K562 (cell line): ENCODE data around the gene GADD45GIP1. TPM values are rescaled to one million over a fixed set of nuclear protein-coding genes. Genes with fewer than 3 reads are reported as not detected.

Source experiments
- BCLAF1 ChIP-seq, 2 experiments: fragments of 450-650 bp in 1 of 2; IDR thresholded peaks; 2 replicates each; pipeline ENCODE4 v1.6.1; 2011 to 2017; ENCODE audit warnings: low read depth in 2 of 2, antibody characterized with exemption in 1 of 2, borderline replicate concordance in 1 of 2, low read length in 1 of 2, mild to moderate bottlenecking in 1 of 2, mixed read lengths in 1 of 2; ENCODE audit not compliant: control insufficient read depth in 1 of 2
- DLX4 ChIP-seq: fragments of 250-450 bp; sonication (Bioruptor Pico); IDR thresholded peaks from 2 replicates; pipeline ENCODE4 v1.6.1; 2021; ENCODE audit warnings: mild to moderate bottlenecking
- GTF3C2 ChIP-seq: IDR thresholded peaks from 3 replicates; pipeline ENCODE4 v1.6.1; 2011; ENCODE audit warnings: borderline replicate concordance, mild to moderate bottlenecking, moderate library complexity; ENCODE audit not compliant: insufficient read length; ENCODE audit errors: extremely low read depth
- JUND ChIP-seq, 2 experiments: IDR thresholded peaks; 2 replicates in 1 of 2; 3 replicates in 1 of 2; pipeline ENCODE4 v1.6.1; 2011; ENCODE audit warnings: borderline replicate concordance in 2 of 2, low read depth in 2 of 2, low read length in 2 of 2, improper control_type of control experiment in 1 of 2, missing biosample characterization in 1 of 2, missing genetic modification characterization in 1 of 2, missing genetic modification reagents in 1 of 2
- KDM2B ChIP-seq: fragments of 250-450 bp; sonication (Bioruptor Pico); IDR thresholded peaks from 2 replicates; pipeline ENCODE4 v1.8.0; 2021; ENCODE audit warnings: mild to moderate bottlenecking, moderate library complexity
- NONO ChIP-seq, 2 experiments: fragments of 200-400 bp in 1 of 2; fragments of 450-650 bp in 1 of 2; formaldehyde crosslinking in 1 of 2; IDR thresholded peaks; 2 replicates each; pipeline ENCODE4 v1.6.1; 2017; ENCODE audit warnings: low read depth in 2 of 2, mild to moderate bottlenecking in 2 of 2, moderate library complexity in 2 of 2, low read length in 1 of 2
- PKNOX1 ChIP-seq: fragments of 450-650 bp; IDR thresholded peaks from 2 replicates; pipeline ENCODE4 v1.6.1; 2016
- POLR2G ChIP-seq: fragments of 200-400 bp; formaldehyde crosslinking; IDR thresholded peaks from 2 replicates; pipeline ENCODE4 v1.6.1; 2017; ENCODE audit warnings: low read depth, mild to moderate bottlenecking, antibody characterized with exemption, low read length, moderate library complexity
- TRIM25 ChIP-seq: fragments of 450-650 bp; IDR thresholded peaks from 2 replicates; pipeline ENCODE4 v1.7.0; 2016; ENCODE audit warnings: borderline replicate concordance
- ZNF146 ChIP-seq: IDR thresholded peaks from one replicate; pipeline ENCODE4 v1.6.1; 2018; ENCODE audit warnings: missing compliant biosample characterization; ENCODE audit not compliant: unreplicated experiment
- ZNF384 ChIP-seq: IDR thresholded peaks from 2 replicates; pipeline ENCODE4 v1.6.1; 2012; ENCODE audit warnings: low read depth, low read length, improper control_type of control experiment
- polyA plus RNA-seq, 8 experiments: library from polyadenylated mRNA; depleted of rRNA in 4 of 8; stranded (reverse) in 5 of 8; unstranded in 3 of 8; fragments of >200 nt; fragmentation: Nextera tagmentation in 2 of 8; fragmentation: Illumina TruSeq in 1 of 8; extraction: Ambion mirVana in 2 of 8; extraction: Trizol in 1 of 8; gene quantifications; 2 replicates each; pipeline versions ENCODE4 v1.2.1 to v1.2.3, GENCODE V29; 2011 to 2014; ENCODE audit warnings: inconsistent platforms in 1 of 8, missing spikeins in 1 of 8
- total RNA-seq, 7 experiments: library from RNA; depleted of rRNA in 6 of 7; stranded (reverse); fragments of >200 nt in 6 of 7; fragmentation: Illumina TruSeq in 2 of 7; extraction: Trizol in 2 of 7; gene quantifications; 2 replicates each; pipeline versions ENCODE4 v1.2.1 to v1.2.3, GENCODE V29; 2011 to 2021; ENCODE audit warnings: low replicate concordance in 1 of 7

Gene GADD45GIP1
- total and polyA plus RNA-seq, 9 of the 15 experiments (the other 6 are each of a cell fraction or from before 2014, with no cell fraction given), result 5.1 to 161 (median 29.2) TPM

GRCh38 chr19:12974301-12975220 is 17.5 kb upstream of the GADD45GIP1 start (continued):
- no peak for TF ChIP-seq GTF3C2
- TF ChIP-seq NONO (IDR thresholded peaks at IDR 0.05; ENCODE audit: low read depth in 2 of 2, low read length in 1 of 2), result no peak
- peak; percentile 47 for TF ChIP-seq PKNOX1
- peak; percentile 24; the same call in 1 of the 2 replicates for TF ChIP-seq POLR2G
- TF ChIP-seq JUND (IDR thresholded peaks at IDR 0.05; ENCODE audit: borderline replicate concordance, low read depth, low read length), result peak; percentile 77
- TF ChIP-seq JUND (tag; IDR thresholded peaks at IDR 0.05; ENCODE audit: borderline replicate concordance, low read depth, low read length), result peak; percentile 61; the same call in 1 of the 3 replicates
- no peak for TF ChIP-seq KDM2B (CRISPR knock-in tag)
- no peak for TF ChIP-seq DLX4
- no peak for TF ChIP-seq ZNF146
- no peak for TF ChIP-seq BCLAF1 (IDR thresholded peaks at IDR 0.05; ENCODE audit: borderline replicate concordance in 1 of 2, control insufficient read depth in 1 of 2, low read depth in 2 of 2, low read length in 1 of 2)
- TF ChIP-seq ZNF384, result peak; percentile 90
- no peak for TF ChIP-seq TRIM25
